RWPE1 (cell line): ENCODE results near the gene ZBTB5.

Experiments used
- CTCF ChIA-PET: fragments of 350-600 bp; sonication (Branson Sonifier 250); formaldehyde crosslinking; extraction: SDS; loops from one replicate; lab custom pipeline; 2021; lab: Yijun Ruan, JAX
- POLR2A ChIA-PET: fragments of 400-600 bp; formaldehyde crosslinking; extraction: SDS; loops from one replicate; lab custom pipeline; 2020; ENCODE audit warnings: antibody characterized with exemption; ENCODE audit not compliant: low non-redundant PET; lab: Yijun Ruan, JAX
- DNase-seq: peaks from one replicate; pipeline ENCODE4 v3.0.0; 2012; ENCODE audit warnings: low spot score
- H3K27ac ChIP-seq: fragments of 450-650 bp; 2 replicates; pipeline ENCODE4 v1.5.1; 2017
- CTCF ChIP-seq: fragments of 450-650 bp; conservative IDR thresholded peaks from 2 replicates; pipeline ENCODE4 v1.5.1; 2017; ENCODE audit warnings: low read depth, mild to moderate bottlenecking

Gene ZBTB5

GRCh38 chr9:37410969-37411785 is 54.1 kb downstream of the ZBTB5 start:
- ChIA-PET CTCF (interaction anchor here (0.6 to 1.0 kb wide), 4 partner anchors 10 to 416 kb away, joined by 3 to 4 read pairs (median 4); no protein-coding TSS in a partner anchor), POLR2A (interaction anchor here (1.1 kb wide), 1 partner anchor 11 kb away, joined by 7 read pairs; the partner anchor contains the start of gene GRHPR)
- DNase-seq, result no peak
- H3K27ac ChIP-seq, result peak overlapping the region; percentile 96
- TF ChIP-seq CTCF, result no peak

GRCh38 chr9:37410354-37410861 is 54.8 kb downstream of the ZBTB5 start:
- ChIA-PET POLR2A (interaction anchor here (1.1 kb wide), 1 partner anchor 12 kb away, joined by 7 read pairs; the partner anchor contains the start of gene GRHPR), CTCF (interaction anchor here (0.6 to 1.0 kb wide), 3 partner anchors 74 to 415 kb away, joined by 3 to 4 read pairs (median 4); no protein-coding TSS in a partner anchor)
- DNase-seq, result no peak
- no peak for TF ChIP-seq CTCF
- 0 out of 2 replicates have a peak overlapping the region, but pooled peaks have one; percentile 96 for H3K27ac ChIP-seq

- ChIA-PET POLR2A (no interaction called here), CTCF (no interaction called here)
- H3K27ac ChIP-seq, result no peak overlapping the region
- no peak for TF ChIP-seq CTCF
- DNase-seq, result no peak
Measured at GRCh38 chr9:37408933-37409710, 56.1 kb downstream of the ZBTB5 start.

- no peak overlapping the region for H3K27ac ChIP-seq
- ChIA-PET POLR2A (interaction anchor here (0.6 kb wide), 1 partner anchor 329 kb away, joined by 3 read pairs; no protein-coding TSS in a partner anchor), CTCF (interaction anchor here (0.6 kb wide), 1 partner anchor 503 kb away, joined by 12 read pairs; no protein-coding TSS in a partner anchor)
- TF ChIP-seq CTCF, result peak; percentile 52
- DNase-seq, result peak; percentile 28
Measured at GRCh38 chr9:37407468-37407867, 57.8 kb downstream of the ZBTB5 start.

GRCh38 chr9:37406603-37407401 is 58.4 kb downstream of the ZBTB5 start:
- ChIA-PET POLR2A (no interaction called here), CTCF (no interaction called here)
- DNase-seq, result no peak
- TF ChIP-seq CTCF, result no peak
- H3K27ac ChIP-seq, result no peak overlapping the region
